T-helper 22 cell (primary cell): ENCODE data around the gene MINDY4.
A peak's percentile ranks its signal among the peaks of the same experiment; 100 is the strongest.

Experiments used
- DNase-seq: peaks from one replicate; pipeline ENCODE4 v3.0.0-alpha.2; 2020; ENCODE audit warnings: low read depth

Gene MINDY4

DNA sequence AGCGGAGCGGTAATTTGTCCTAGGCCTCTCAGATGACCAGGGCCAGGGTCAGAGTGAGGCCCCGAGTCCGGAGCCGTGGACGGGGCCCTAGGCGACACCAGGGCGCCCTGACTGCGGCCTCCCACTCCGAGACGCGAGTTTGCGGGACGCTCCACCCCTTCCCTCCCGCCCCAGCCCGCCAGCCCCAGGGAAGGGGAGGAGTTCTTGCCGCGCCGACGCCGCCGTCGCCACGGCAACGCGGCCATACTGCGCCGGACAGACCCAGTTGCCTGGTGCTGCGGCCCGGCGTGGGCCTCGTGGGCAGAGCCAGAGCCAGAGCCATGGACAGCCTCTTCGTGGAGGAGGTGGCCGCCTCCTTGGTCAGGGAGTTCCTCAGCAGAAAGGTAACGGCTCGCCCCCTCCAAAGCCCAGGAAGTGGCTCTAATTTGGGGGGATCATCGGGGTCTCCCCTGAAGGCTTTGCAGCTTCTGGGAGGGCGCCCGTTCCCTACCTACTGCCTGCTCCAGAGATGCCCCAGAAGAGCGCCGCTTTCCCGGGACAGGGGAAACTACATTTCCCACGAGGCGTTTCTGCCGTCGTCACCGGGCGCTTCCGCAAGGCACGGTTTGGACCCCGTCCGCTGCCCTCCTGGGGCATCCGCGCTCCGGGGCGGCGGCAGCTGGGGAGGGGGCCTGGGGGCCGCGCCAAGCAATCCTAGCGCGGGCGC is at the start of gene MINDY4:
MINDY4 (plus strand) TSS at position 244 of the 706 bp plus-strand sequence; CDS start at position 321, 77 bp downstream.
- DNase-seq = peak; percentile 27

DNA sequence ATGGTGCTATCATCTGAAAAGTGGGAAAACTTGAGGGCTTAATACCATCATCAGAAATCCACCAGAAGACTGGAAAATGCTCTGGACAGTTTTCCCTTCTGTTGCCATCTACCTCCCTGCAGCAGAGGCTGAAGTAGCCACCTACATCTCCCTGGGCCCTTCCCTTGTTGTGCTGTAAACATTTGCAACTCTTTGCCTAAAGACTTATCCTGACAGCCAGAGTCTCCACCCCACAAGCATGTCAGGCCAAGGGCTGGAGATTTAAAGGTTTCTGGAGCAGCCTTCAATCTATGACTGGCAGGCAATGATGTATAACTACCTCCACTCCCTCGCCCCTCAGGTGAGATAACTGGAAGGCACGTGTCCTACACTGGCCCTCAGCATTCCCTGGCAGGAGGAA is 49.0 kb upstream of the MINDY4 start:
- no peak for DNase-seq

DNA sequence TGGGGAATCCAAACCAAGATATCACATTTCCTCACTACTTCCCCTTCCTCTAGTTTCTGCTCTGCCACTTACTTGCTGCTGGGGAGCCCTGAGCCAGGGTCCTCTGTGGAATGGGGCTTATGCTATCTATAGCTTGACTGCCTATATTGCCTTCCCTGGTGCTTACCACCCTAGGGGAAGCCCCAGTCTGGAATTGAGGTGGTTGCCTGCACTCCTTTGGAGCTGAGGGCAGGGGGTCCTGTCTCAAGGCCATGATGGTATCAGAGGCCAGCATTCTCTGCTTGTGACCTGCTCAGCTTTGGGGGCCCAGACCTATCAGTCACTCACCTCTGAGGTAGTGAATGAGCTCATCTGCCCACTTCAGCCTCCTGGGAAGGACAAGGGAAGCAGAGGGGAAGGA is 48.5 kb upstream of the MINDY4 start:
- no peak for DNase-seq

DNA sequence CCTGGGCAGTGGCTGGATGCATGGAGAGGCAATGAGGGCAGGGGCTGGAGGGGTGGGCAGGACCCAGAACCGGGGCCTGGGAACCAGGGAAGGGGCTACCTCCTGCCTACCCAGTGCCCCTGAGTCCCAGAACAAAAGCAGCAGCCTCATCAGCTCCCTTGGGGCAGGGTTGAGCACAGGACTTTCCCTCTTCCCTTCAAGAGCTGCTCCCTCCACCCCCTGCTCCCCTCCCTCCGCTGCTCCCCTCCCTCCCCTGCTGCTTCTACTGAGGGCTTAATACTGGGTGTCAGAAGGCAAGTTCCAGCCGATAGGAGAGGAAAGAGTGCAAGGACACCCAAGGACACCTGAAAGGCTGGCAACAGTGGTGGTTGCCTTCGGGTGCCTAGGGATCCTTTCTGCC is 47.4 kb upstream of the MINDY4 start:
- no peak for DNase-seq

DNA sequence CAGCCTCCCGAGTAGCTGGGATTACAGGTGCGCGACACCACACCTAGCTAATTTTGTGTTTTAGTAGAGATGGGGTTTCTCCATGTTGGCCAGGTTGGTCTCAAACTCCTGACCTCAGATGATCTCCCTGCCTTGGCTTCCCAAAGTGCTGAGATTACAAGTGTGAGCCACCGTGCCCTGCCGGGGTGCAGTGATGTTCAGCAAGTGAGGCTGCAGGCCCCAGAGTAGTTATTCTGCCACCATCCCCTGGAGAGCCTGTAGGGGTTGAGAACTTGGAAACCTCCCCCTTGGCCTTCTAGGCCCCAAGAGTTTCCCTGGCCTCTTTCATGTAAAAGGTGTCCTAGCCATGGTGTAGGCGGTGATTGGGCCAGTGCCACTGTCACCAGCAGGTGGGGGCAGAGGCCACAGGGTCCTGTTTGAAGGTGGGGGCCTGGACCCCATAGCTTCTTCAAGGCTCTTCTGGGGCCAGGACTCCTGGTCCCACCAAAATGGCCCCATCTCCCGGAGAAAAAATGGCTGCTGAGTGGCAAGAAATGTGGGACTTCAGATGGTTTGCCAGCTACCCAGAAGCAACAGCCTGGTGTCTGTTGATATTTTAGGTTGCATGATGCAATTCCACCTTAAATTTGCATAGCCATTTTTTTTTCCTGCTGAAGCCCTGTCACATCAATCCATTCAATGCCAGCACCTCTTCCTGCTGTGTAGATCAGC is 44.8 kb upstream of the MINDY4 start:
- no peak for DNase-seq

DNA sequence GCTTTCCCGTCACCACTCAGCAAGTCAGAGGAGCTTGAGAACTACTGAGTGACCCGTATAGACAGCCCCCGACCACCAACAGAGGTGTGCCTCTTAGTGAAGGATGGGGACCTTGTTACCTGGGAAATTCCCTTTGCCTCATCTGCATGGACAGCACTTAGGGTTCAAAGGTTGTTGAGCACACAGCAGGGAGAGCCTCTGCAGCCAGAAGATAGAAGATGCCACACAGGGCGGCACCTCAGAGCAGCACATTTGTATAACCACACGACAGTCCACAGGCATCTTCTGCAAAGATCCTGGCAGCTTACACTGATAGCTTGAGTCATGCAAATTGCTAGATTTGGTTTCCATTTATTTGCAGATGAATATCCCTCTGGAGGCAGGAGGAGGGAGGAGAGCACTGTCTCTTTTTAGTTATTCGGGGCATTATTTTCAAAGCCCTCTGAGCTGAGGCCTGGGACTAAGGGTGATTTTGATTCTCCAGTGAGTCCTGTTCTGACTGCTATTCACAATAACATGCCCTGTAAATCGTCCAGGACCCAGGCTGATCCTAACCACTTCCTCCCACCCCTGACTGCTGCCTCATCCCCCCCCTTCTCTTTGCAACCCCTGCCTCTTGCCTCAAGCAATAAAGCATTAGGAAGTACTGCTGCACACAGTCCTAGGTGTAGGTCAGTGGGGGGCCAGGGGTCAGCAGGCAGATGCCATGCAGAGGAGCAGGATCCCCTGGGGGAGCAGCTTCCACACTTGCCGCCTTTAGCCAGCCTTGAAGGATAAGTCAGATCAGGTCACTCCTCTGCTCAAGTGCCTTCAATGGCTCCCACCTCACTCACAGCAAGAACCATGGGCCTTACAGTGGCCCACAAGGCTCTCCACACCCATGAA is 43.9 kb upstream of the MINDY4 start:
- peak; percentile 42 for DNase-seq

DNA sequence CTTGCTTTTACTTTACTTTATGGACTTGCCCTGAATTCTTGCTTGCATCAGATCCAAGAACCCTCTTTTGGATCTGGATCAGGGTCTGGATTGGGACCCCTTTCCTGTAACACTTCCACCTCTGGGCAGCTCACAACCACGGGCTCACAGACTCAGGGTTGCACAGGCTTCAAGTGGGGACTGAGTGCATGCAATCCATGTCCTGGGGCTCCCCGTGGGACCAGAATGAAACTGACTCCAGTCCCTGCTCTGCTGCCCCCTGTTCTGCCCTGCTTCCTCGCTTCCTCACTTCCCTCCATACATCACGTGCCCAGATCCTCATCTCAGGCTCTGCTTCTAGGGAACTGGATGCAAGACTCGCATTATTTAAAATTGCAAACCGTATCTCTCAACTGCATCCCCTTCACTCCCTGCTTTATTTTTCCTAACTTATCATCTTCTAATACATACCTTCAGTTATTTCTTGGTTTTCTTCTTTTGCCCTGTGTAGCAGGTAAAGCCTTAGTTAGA is 42.6 kb upstream of the MINDY4 start:
- DNase-seq = no peak

DNA sequence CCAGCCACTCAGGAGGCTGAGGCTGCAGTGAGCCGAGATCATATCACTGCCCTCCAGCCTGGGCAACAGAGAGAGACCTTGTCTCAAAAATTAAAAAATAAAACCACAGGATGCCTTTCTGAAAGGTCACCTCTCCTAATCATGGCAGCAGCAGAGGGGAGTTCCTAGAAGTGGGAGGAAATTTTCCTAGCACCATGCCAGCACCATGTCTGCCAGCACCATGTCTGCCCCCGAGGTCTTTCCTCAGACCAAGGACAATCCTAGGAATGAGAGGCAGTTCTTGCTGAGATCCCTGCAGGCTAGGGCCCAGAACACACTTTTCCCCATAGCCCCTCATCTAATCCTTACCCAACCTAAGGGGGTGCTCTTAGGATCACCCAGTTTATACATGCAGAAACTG is 41.6 kb upstream of the MINDY4 start:
- no peak for DNase-seq

DNA sequence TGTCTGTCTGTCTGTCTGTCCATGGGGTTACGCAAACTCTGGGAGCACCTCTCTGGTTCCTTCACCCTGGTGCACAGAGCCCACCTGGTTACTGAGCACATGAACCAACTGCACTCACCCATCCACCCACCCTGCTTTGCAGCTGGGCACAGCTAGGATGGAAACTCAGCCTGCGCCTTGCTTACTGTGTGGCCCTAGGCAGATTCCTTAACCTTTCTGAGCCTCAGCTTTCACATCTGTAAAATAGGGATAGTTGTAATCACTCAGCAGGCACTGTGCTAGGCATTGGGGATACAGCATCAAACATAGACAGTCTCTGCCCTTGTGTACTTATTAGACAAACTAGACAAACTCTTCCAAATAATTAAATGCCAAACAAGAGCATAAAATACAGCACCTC is 41.1 kb upstream of the MINDY4 start:
- DNase-seq = no peak

DNA sequence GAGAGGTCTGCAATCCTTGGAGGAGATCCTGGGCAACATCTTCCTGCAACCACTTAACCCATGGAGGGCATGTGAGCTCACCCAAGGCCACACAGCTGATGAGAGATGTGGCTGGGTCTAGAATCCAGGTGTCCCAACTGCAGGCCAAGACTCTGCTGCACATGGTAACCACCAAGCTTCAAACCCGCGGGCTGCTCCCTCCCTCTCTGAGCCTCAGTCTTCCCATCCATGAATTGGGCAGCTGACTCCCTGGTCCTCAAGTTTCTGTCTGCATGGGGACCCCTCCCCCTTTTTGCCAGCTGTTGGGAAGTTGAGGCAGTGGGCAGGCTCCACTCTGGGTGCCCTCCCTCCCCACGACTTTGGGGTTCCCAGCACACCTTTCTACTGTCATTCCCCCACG is 40.2 kb upstream of the MINDY4 start:
- no peak for DNase-seq

DNA sequence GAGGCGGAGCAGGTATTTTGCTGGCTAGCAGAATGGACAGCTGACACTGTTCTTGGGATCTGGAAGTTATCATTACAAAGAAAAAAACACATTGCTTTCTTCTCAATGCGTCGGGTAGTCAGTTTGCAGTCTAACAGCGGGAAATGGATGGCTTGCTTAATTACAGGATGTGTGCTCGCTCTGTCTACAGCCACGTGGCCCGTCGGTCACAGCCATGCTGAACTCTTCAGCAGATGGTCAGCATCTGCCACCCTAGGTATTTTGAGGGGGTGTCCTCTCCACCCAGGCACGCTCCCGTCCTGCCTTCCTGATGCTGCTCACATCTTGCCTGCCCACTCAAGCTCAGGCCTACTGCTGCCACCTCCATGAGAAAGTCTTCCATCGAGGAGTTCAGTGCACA is 39.6 kb upstream of the MINDY4 start:
- DNase-seq = no peak

DNA sequence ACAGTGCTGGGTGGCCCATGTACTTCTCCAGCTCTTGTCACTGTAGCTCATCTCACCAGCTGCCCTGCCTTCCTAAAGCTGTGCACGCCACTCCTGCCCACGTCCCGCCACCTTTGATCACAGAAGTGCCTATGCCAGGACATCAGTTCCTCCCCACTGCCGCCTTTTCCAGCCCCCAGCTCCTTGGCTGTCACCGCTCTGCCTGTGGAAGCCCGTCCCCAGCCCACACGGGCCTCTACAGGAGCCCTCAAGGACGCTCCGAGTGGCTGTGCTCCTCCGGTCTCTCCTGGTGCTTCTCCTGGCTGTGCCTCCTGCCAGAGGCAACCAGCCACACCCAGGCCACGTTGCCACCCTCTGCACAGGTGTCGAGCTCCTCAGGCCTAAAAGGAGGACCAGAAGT is 38.6 kb upstream of the MINDY4 start:
- DNase-seq = no peak

DNA sequence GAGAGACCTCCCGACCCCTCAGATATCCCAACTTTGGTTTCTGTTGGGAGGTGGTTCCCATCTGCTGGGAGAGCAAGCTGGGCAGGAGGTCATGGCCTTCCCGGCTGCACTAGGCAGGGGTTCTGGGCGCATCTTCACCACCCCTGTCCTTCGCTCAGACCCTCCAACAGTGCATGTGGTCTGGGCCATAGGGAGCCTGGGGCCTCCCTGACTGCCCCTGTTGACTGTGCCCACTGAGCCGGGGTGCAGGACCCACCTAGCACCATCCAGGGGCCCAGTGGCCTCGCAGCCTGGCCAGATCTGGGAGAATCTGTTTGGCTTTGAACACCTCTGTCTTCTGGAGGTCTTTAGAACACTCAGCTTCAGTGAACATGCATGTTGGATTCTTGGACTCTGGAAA is 38.0 kb upstream of the MINDY4 start:
- DNase-seq = no peak

DNA sequence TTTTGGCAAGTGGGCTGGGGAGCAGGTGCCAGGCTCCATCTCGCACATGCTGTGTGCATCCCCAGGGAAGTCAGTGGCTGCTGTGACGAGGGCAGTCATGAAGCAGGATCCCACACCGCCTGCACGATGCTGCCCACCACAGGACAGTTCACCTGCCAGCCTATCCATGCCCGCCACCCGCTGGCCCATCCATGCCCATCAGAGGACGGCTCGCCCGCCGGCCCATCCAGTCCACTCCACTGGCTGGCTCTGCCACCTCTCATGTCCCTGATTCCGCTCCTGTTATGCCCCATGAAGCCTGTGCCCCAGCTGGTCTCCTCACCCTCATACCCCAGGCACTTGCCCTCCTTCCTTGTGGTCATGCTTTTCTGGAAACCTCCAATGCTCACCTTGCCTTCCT is 37.5 kb upstream of the MINDY4 start:
- DNase-seq = no peak

DNA sequence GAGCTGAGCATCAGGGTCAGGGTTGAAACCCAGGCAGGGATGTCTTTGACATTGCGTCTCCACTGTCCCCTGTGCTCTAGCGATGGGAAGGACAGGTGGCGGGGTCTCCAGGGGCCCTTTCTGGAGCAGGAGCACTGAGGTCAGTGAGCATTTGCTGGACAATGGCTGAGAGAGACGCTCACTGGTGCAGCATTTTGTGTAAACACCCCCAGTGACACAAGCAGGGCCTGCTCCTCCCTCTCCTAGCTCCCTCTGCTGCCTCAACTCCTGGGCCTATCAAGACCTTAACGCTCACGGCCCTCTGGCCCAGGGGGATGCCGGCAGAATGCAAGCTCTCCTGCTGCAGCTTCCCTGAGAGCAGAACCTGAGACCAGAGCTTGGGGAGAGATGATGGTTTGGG is 36.7 kb upstream of the MINDY4 start:
- no peak for DNase-seq

DNA sequence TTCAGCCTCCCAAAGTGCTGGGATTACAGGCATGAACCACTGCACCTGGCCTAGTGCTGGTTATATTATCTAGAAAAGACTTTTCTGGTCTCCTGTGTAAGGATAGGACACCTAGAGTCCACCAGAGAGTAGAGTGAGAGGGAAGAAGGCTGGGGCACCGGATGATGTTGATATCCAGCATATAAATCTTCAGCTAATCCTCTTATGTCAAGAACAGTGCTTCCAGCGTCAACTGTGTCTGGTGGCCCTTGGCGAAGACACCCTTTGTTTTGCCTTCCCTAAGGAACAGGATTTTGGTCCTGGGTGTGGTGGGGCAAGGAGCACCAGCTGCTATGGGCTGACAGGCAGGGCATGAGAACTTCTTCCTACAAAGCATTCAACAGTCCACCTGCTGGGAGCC is 35.6 kb upstream of the MINDY4 start:
- DNase-seq = no peak

DNA sequence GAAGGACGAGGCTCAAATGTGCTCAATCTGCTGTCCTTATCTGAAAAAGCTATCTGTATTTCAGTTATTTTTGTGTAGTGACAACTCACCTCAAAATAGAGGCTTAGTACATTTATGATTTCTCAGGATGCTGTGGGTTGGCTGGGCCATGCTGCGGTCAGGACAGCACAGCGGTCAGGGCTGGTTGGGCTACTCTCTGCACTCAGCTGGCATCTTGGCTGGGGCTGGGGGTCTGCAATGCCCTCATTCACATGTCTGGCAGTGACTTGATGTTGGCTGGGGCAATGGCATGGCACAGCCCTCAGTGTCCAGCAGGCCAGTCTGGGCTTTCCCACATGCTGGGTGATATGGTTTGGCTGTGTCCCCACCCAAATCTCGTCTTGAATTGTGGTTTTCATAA is 34.9 kb upstream of the MINDY4 start:
- no peak for DNase-seq

DNA sequence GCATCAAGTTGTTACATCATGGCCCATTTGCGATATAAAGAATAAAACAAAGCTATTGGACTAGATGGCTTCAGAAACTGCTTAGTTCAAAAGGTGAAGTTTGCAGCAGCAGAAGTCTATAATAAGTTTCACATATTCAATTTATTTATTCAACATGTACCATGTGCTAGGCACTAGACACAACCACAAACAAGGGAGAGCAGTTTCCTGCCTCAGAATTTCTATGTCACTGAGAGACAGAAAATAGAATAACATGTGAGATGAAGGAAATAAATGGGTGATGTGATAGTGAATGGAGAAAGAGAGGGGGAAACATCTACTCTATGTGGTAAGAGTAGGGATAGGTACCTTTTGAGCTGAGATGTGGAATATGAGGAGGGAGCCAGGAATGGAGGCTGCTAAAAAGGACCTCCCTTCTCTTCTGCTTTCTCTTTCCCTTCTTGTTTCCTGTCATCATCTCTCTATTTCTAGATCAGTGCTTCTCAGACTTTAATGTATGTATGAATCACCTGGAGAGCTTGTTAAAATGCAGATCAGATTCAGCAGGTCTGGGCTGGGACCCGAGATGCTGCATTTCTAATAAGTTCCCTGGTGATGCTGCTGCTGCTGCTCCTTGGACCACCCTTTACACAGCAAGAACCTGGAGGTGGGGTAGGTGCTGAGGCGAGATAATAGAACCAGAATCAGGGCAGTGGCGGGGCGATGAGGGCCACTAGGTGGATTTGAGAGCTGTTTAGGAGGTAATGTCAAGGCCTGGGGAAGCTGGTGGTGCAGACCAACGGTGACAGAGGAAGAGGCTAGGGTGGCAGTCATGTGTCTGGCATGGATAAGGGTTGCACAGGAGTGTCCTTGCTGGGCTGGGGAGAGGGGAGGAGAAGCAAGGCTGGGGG is 32.9 kb upstream of the MINDY4 start:
- no peak for DNase-seq

DNA sequence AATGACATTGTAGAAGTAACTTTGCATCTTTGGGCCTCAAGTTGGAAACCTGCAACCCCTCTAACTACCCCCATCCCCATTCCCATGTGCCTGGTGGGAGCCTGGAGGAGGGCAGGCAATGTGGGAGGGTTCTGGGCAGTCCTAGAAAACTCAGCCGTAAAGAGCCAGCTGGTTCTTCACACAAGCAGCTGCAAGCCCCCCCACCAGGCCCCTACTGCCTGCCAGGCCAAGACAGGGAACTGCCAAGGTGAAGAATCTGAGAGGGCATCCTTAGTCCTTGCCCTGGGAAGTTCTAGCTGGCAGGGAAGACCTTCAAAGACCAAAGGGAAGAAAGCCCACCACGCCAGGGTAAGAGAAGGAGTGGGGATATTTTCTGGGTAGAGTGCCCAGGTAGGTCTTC is 31.5 kb upstream of the MINDY4 start:
- no peak for DNase-seq

DNA sequence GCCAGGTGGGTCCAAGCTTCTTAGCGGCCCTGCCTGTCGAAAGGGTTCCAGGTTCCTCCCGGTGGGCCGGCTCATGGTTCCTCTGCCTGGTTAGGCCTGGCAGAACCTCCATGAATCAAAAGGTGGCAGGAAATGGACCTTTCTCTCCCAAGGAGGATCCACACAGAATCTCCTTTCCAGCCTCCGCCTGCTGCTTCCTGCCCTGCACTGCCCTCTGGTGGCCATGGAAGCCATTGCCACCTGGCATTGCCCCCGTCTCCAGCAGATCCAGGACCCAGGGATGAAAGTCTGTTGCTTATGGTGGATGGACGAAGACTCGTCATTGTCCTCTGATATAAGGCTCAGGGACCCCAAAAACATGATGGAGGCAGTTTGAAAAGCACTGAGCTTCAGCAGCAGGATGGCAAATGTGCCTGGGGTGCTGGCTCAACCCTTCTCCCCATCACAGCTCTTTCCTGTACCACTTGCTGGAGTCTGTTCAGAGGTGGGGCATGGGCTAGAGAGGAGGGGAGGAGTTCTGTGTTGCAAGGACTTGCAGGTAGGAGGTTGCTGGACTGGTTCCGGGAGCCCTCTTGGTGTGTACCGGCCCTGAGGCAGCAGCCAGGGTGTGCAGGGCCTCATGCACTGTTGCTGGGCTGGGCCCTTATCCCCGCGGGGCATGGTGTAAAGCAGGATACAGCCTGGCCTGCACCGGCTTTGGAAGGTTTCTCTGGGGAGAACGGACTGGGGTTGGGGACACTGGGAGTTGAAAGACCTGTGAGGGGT is 30.6 kb upstream of the MINDY4 start:
- DNase-seq = peak; percentile 39

DNA sequence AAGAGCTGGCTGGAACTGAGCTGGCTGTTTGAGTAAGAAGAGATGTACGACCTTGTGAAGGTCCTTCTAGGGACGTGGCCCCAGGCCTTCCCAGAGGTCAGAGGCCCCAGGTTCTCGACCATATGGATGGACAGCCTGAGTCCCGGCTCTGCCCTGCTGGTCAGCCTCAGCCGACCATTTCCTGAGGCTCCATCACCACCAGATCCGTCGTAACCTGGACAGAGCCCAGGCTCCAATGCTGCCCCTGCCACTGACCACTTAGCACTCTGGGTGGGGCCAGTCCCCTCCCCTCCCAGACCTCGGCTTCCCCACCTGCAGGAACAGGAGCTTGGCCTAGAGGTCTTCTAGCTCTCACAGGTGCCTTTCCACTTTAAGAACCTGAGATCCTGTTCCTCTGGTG is 29.9 kb upstream of the MINDY4 start:
- DNase-seq = no peak
